ENCODE results near the gene PRKN.

PRKN gene

GRCh38 chr6:161446949-161447348 lies 1280.6 kb downstream of the PRKN start:
- TF ChIP-seq ZFX (IDR thresholded peaks at IDR 0.05; ENCODE audit: borderline replicate concordance) (no peak), CTCF (IDR thresholded peaks at IDR 0.05) (no peak)
- H3K27ac ChIP-seq = no peak overlapping the region

- H3K27ac ChIP-seq = no peak overlapping the region
- no peak for TF ChIP-seq ZFX (IDR thresholded peaks at IDR 0.05; ENCODE audit: borderline replicate concordance)
- no peak for TF ChIP-seq CTCF (IDR thresholded peaks at IDR 0.05)
Observed at GRCh38 chr6:161446296-161446925, 1281.2 kb downstream of the PRKN start.

GRCh38 chr6:161445021-161445799 lies 1282.4 kb downstream of the PRKN start:
- no peak overlapping the region for H3K27ac ChIP-seq
- TF ChIP-seq ZFX (IDR thresholded peaks at IDR 0.05; ENCODE audit: borderline replicate concordance) = no peak
- no peak for TF ChIP-seq CTCF (IDR thresholded peaks at IDR 0.05)

GRCh38 chr6:161444464-161444863 lies 1283.1 kb downstream of the PRKN start:
- no peak for TF ChIP-seq ZFX (IDR thresholded peaks at IDR 0.05; ENCODE audit: borderline replicate concordance)
- TF ChIP-seq CTCF (IDR thresholded peaks at IDR 0.05) = no peak
- no peak overlapping the region for H3K27ac ChIP-seq

- TF ChIP-seq CTCF (IDR thresholded peaks at IDR 0.05) (no peak), ZFX (IDR thresholded peaks at IDR 0.05; ENCODE audit: borderline replicate concordance) (no peak)
- H3K27ac ChIP-seq = no peak overlapping the region
Observed at GRCh38 chr6:161443848-161444247, 1283.7 kb downstream of the PRKN start.

- no peak overlapping the region for H3K27ac ChIP-seq
- TF ChIP-seq ZFX (IDR thresholded peaks at IDR 0.05; ENCODE audit: borderline replicate concordance) (no peak), CTCF (IDR thresholded peaks at IDR 0.05) (no peak)
Observed at GRCh38 chr6:161442420-161442819, 1285.1 kb downstream of the PRKN start.

GRCh38 chr6:161440299-161440698 lies 1287.3 kb downstream of the PRKN start:
- H3K27ac ChIP-seq = no peak overlapping the region
- TF ChIP-seq ZFX (IDR thresholded peaks at IDR 0.05; ENCODE audit: borderline replicate concordance) = no peak
- no peak for TF ChIP-seq CTCF (IDR thresholded peaks at IDR 0.05)

Data from 22Rv1 (cell line).